HepG2 (cell line): ENCODE measurements around the gene TMTC1.

Experiments
- BCLAF1 ChIP-seq: fragments of 450-650 bp; IDR thresholded peaks from 2 replicates; pipeline ENCODE4 v1.6.1; 2017; ENCODE audit warnings: mild to moderate bottlenecking
- EP300 ChIP-seq, 3 experiments: sonication (generic) in 1 of 3; formaldehyde crosslinking in 1 of 3; IDR thresholded peaks; 2 replicates each; pipeline versions ENCODE4 v1.5.1 to v1.6.1; 2011 to 2020; ENCODE audit warnings: low read depth in 2 of 3, low read length in 2 of 3, borderline replicate concordance in 1 of 3, improper control_type of control experiment in 1 of 3, mild to moderate bottlenecking in 1 of 3, missing genetic modification reagents in 1 of 3, moderate library complexity in 1 of 3
- HNF4A ChIP-seq: sonication (generic); formaldehyde crosslinking; IDR thresholded peaks from 2 replicates; pipeline ENCODE4 v1.4.0; 2020; ENCODE audit warnings: missing genetic modification reagents
- HNRNPK ChIP-seq: fragments of 200-400 bp; formaldehyde crosslinking; IDR thresholded peaks from 2 replicates; pipeline ENCODE4 v1.6.1; 2018; ENCODE audit warnings: low read length, low read depth, moderate library complexity, mild to moderate bottlenecking; ENCODE audit not compliant: poor library complexity, severe bottlenecking
- HNRNPL ChIP-seq: fragments of 200-400 bp; formaldehyde crosslinking; IDR thresholded peaks from 2 replicates; pipeline ENCODE4 v1.6.1; 2017; ENCODE audit warnings: mild to moderate bottlenecking, low read depth, low read length
- MAFK ChIP-seq, 2 experiments: IDR thresholded peaks in 1 of 2; conservative IDR thresholded peaks in 1 of 2; 2 replicates each; pipeline ENCODE4 v1.6.1; 2011; ENCODE audit warnings: improper control_type of control experiment in 2 of 2, low read length in 2 of 2
- TBP ChIP-seq: sonication (generic); formaldehyde crosslinking; IDR thresholded peaks from 2 replicates; pipeline ENCODE4 v1.5.0; 2020; ENCODE audit warnings: missing genetic modification reagents
- USF2 ChIP-seq, 2 experiments: sonication (generic) in 1 of 2; formaldehyde crosslinking in 1 of 2; IDR thresholded peaks; 2 replicates each; pipeline versions ENCODE4 v1.5.1 to v1.6.1; 2011 to 2020; ENCODE audit warnings: borderline replicate concordance in 1 of 2, low read depth in 1 of 2, low read length in 1 of 2, mild to moderate bottlenecking in 1 of 2, missing genetic modification reagents in 1 of 2, moderate library complexity in 1 of 2
- ZNF331 ChIP-seq: sonication (generic); formaldehyde crosslinking; IDR thresholded peaks from 2 replicates; pipeline ENCODE4 v1.4.0; 2020; ENCODE audit warnings: missing genetic modification reagents

GRCh38 chr12:29580971-29581370 is 202.8 kb downstream of the TMTC1 start:
- no peak for TF ChIP-seq HNRNPL
- no peak for TF ChIP-seq EP300 (IDR thresholded peaks at IDR 0.05; ENCODE audit: low read depth in 2 of 2, low read length in 2 of 2)
- TF ChIP-seq EP300 (CRISPR knock-in tag; IDR thresholded peaks at IDR 0.05; ENCODE audit: borderline replicate concordance): no peak
- no peak for TF ChIP-seq MAFK (conservative IDR thresholded peaks at IDR 0.05 in 1 of 2, IDR thresholded peaks at IDR 0.05 in 1 of 2; ENCODE audit: low read length in 2 of 2)
- TF ChIP-seq HNF4A (CRISPR knock-in tag): no peak
- TF ChIP-seq TBP (CRISPR knock-in tag): no peak
- no peak for TF ChIP-seq USF2 (IDR thresholded peaks at IDR 0.05; ENCODE audit: low read depth, low read length)
- no peak for TF ChIP-seq USF2 (CRISPR knock-in tag; IDR thresholded peaks at IDR 0.05; ENCODE audit: borderline replicate concordance)
- no peak for TF ChIP-seq ZNF331
- no peak for TF ChIP-seq BCLAF1
- no peak for TF ChIP-seq HNRNPK
